Measurements from ENCODE around the gene KIF3A.
A peak's percentile ranks its signal among the peaks of the same experiment; 100 is the strongest.

The KIF3A gene

GRCh38 chr5:132766020-132766805, 28.9 kb upstream of the KIF3A start:
- Histone ChIP-seq H3K9me3 (no peaks in the 10 kb centered on the region), H3K36me3 (peaks cover 16% of the 10 kb centered on the region), H3K4me1 (no peaks in the 10 kb centered on the region; the same call in 1 of the 2 replicates), H3K4me3 (ENCODE audit: low read depth, low read length) (no peak overlapping the region), H3K27me3 (no peaks in the 10 kb centered on the region)
- no peak for DNase-seq
- no peak for TF ChIP-seq CTCF (IDR thresholded peaks at IDR 0.05; ENCODE audit: low read depth, low read length)

GRCh38 chr5:132765311-132766019, 28.1 kb upstream of the KIF3A start:
- Histone ChIP-seq H3K4me3 (ENCODE audit: low read depth, low read length) (no peak overlapping the region), H3K4me1 (no peaks in the 10 kb centered on the region; the same call in 1 of the 2 replicates), H3K36me3 (peaks cover 22% of the 10 kb centered on the region), H3K27me3 (no peaks in the 10 kb centered on the region), H3K9me3 (no peaks in the 10 kb centered on the region)
- peak; percentile 10 for DNase-seq
- no peak for TF ChIP-seq CTCF (IDR thresholded peaks at IDR 0.05; ENCODE audit: low read depth, low read length)

GRCh38 chr5:132764671-132765238, 27.4 kb upstream of the KIF3A start:
- DNase-seq, result no peak
- Histone ChIP-seq H3K9me3 (no peaks in the 10 kb centered on the region), H3K4me1 (no peaks in the 10 kb centered on the region; the same call in 1 of the 2 replicates), H3K27me3 (no peaks in the 10 kb centered on the region), H3K36me3 (peaks cover 22% of the 10 kb centered on the region), H3K4me3 (ENCODE audit: low read depth, low read length) (no peak overlapping the region)
- no peak for TF ChIP-seq CTCF (IDR thresholded peaks at IDR 0.05; ENCODE audit: low read depth, low read length)

GRCh38 chr5:132764051-132764450, 26.7 kb upstream of the KIF3A start:
- no peak for DNase-seq
- Histone ChIP-seq H3K36me3 (peaks cover 22% of the 10 kb centered on the region), H3K9me3 (no peaks in the 10 kb centered on the region), H3K4me1 (no peaks in the 10 kb centered on the region; the same call in 1 of the 2 replicates), H3K4me3 (ENCODE audit: low read depth, low read length) (no peak overlapping the region), H3K27me3 (no peaks in the 10 kb centered on the region)
- no peak for TF ChIP-seq CTCF (IDR thresholded peaks at IDR 0.05; ENCODE audit: low read depth, low read length)

- no peak for DNase-seq
- Histone ChIP-seq H3K4me1 (no peaks in the 10 kb centered on the region; the same call in 1 of the 2 replicates), H3K4me3 (ENCODE audit: low read depth, low read length) (no peak overlapping the region), H3K9me3 (no peaks in the 10 kb centered on the region), H3K27me3 (no peaks in the 10 kb centered on the region), H3K36me3 (peaks cover 23% of the 10 kb centered on the region)
- TF ChIP-seq CTCF (IDR thresholded peaks at IDR 0.05; ENCODE audit: low read depth, low read length), result no peak
Observed at GRCh38 chr5:132763181-132764036, 26.1 kb upstream of the KIF3A start.
